NOMO-1 treated with DMSO at 0.1 percent for 48 hours (cell line): ENCODE results near the gene UNKL.
A peak's percentile ranks its signal among the peaks of the same experiment; 100 is the strongest.

ENCODE experiments used
- DNase-seq: peaks from one replicate; lab custom pipeline; 2025; ENCODE audit not compliant: unreplicated experiment; lab: John Stamatoyannopoulos, UW

The UNKL gene

DNA sequence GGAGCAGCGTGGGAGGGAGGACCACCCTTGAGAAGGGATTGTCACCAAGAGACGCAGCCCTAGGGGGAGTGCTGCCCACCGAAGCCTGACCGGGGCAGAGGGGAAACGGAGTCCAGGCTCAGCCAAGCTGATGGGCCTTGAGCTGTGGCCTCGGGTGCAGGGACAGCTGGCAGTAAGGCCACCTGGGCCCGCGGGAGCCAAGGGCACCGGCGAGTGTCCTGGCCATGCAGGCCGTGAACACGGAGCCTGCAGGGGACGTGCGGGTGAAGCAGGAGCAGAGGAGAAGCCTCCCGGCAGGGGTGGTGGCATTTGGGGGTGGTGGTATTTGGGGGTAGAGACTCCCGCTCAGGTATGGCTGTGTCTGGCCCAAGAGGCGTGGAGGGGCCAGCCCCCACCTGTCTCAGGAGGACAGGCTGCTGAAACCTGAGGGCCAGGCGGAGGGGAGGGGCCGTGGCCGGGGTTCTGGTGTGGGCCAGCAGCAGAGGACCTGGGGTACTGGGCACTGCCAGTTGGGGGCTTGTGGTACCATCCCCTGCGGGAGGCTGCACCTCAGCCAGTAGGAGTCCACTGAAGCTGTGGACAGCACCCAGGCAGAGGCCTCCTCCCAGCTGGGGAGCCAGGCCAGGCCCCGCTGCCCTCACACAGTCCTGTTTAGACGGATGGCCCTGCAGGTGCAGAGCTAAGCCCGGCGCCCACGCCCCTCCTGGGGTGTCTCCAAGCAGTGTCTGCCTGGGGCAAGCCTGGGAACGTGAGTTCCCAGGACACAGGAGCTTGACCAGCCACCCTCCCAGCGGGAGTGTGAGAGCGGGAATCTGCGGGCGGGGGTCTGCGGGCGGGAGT, 58.2 kb downstream of the UNKL start:
- no peak for DNase-seq

GRCh38 chr16:1355591-1355990, 58.9 kb downstream of the UNKL start:
- DNase-seq, result no peak

DNA sequence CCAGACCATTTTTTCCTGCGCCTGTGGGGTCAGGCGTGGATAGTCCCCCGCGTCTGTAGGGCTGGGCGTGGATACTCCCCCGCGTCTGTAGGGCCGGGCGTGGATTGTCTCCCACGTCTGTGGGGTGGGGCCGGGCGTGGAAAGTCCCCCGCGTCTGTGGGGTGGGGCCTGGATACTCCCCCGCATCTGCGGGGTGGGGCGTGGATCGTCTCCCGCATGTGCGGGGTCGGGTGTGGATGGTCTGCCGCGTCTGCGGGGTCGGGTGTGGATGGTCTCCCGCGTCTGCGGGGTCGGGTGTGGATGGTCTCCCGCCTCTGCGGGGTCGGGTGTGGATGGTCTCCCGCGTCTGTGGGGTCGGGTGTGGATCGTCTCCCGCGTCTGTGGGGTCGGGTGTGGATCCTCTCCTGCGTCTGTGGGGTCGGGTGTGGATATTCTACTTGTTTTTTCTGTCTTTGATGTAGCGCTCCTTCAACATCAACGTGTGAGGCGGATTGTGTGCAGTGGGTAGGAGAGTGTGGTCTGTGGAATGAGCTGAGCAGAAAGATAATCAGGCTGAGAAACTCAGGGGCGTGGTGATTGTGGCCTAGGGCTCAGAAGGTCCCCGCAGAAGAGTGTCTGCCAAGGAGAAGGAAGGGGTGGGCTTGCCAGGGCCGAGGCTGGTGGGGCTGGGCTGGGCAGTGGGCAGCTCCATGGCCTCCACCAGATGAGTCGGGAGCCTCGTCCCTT, 59.5 kb downstream of the UNKL start:
- DNase-seq, result no peak

DNA sequence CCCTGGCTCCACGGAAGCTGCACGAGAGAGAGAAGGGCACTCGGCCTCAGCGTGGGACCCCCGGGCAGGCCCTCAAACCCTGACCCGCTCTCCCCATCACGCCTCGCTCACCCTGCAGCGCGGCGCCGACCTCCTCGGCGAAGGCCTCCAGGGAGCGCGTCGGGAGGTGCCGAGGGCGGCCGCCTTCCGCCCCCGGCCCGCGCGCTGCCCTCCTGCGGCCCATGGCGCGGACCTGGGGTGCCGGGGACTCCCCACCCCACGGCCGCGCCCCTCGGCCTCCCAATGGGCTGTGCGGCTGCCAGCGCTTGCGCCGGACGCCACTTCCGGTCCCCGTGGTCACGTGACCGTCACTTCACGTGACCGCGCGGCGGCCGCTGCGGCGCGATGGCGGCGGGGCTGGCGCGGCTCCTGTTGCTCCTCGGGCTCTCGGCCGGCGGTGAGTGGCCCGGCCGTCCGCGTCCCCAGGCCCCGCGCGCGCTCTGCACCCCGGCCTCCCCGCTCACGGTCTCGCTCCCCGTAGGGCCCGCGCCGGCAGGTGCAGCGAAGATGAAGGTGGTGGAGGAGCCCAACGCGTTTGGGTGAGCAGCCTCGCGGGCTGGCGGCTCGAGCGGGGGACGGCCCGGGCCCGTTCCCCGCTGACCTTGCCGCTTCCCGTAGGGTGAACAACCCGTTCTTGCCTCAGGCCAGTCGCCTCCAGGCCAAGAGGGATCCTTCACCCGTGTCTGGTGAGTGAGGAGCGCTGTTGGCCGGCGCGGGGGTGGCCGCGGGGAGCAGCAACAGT, 62.7 kb downstream of the UNKL start, which contains the start of the genes GNPTG and TSR3:
Gene GNPTG (plus strand): TSS at position 350 of the 781 bp plus-strand sequence. CDS start 35 bp downstream, at position 385.
Gene TSR3 (minus strand): TSS at position 297 of the 781 bp plus-strand sequence. CDS start 74 bp downstream, at position 223.
- DNase-seq, result peak; percentile 56

- no peak for DNase-seq
Observed at GRCh38 chr16:1351215-1351581, 63.3 kb downstream of the UNKL start.

- no peak for DNase-seq
Observed at GRCh38 chr16:1350691-1351090, 63.8 kb downstream of the UNKL start.

DNA sequence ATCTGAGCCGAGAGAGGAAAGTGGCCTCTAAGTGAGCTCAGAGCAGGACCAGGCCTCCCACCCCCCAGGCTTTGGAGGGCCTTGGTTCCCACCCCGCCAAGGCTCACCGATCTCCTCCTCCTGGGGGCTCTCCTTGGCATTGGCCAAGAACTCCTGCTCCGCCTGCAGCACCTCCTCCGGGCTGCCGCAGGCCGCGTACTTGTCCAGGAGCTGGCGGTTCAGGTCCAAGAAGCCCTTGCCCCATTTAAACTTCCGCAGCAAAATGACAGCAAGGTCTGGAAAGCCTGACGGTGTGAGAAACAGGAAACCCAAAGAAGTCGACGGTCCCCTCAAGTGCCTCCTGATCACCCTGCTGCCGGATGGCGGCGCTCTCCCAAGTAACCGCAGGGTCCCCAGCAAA, 64.6 kb downstream of the UNKL start:
- DNase-seq, result no peak

- DNase-seq, result no peak
Observed at GRCh38 chr16:1349351-1349750, 65.2 kb downstream of the UNKL start.

DNA sequence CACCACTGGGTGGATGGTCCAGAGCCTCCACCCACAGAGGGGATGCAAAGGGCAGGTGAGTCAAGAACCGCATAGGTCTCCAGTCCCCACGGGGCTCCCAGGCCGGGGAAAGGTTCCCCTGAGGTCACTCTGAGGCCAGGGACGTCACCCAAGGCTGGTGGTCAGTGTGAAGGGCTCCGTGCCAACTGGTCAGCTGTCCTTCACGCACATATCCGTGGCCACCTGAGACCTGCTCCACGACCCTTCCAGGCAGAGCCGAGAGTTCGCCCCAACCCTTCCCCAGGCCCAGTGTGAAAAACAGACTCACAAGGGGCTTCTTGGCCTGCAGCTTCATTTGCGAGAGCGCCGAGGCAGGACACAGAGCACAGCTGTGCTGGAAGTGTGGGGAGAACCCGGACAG, 65.6 kb downstream of the UNKL start:
- no peak for DNase-seq

GRCh38 chr16:1348441-1348840, 66.1 kb downstream of the UNKL start:
- no peak for DNase-seq

DNA sequence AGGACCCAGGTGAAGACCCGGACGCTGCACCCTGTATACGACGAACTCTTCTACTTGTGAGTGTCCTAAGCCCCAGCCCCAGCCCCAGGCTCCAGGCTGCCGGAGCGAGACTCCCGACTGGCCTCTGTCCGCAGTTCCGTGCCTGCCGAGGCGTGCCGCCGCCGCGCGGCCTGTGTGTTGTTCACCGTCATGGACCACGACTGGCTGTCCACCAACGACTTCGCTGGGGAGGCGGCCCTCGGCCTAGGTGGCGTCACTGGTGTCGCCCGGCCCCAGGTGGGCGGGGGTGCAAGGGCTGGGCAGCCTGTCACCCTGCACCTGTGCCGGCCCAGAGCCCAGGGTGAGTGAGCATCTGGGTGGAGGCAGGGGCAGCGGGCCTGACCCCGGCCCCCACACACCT, 66.5 kb downstream of the UNKL start:
- DNase-seq, result no peak

- no peak for DNase-seq
Observed at GRCh38 chr16:1347286-1347855, 67.1 kb downstream of the UNKL start.

DNA sequence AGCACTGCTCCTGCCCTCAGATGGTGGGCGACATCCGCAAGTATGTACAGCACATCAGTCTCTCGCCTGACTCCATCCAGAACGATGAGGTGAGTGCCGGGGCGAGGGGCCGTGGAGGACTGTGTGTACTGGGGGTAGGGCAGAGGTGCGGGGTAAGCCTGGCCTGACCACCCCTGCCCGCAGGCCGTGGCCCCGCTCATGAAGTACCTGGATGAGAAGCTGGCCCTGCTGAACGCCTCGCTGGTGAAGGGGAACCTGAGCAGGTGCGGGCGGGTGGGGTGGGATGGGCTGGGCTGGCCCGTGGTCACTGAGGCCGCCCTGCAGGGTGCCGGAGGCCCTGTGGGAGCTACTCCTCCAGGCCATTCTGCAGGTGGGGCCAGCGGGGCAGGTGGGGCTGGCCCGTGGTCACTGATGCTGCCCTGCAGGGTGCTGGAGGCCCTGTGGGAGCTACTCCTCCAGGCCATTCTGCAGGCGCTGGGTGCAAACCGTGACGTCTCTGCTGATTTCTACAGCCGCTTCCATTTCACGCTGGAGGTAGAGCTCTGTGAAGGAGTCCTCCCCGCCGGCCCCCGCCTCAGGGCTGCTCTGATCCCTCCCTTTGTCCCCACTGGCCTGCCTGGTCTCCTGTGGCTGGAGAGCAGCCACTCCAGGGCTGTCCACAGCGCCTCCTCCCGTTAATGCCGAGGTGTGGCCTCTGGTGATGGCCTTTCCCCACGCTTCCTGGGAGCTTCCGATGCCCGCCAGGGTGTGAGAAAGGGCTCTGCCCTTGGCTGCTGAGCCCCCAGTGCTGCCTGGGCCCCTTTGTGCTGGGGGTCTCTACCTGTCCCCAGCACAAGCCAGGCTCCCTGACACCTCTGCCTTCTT, 67.8 kb downstream of the UNKL start:
- no peak for DNase-seq

- DNase-seq, result no peak
Observed at GRCh38 chr16:1345651-1346421, 68.7 kb downstream of the UNKL start.

DNA sequence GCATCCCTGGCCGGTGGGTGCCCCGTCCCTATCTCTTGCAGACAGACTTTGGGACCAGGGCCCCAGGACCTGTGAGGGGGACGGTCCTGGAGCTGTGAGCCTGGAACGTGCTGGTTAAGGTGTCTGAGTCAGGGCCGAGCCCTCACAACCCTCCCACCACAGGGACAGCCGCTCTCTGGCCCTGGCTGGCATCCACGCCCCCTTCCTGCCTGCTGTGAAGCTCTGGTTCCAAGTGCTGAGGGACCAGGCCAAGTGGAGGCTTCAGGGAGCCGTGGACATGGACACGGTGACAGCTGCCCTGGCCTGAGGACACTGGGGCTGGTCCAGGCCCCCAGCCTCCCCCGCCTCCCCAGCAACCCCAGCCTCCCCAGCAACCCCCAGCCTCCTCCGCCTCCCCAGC, 69.4 kb downstream of the UNKL start:
- no peak for DNase-seq

DNA sequence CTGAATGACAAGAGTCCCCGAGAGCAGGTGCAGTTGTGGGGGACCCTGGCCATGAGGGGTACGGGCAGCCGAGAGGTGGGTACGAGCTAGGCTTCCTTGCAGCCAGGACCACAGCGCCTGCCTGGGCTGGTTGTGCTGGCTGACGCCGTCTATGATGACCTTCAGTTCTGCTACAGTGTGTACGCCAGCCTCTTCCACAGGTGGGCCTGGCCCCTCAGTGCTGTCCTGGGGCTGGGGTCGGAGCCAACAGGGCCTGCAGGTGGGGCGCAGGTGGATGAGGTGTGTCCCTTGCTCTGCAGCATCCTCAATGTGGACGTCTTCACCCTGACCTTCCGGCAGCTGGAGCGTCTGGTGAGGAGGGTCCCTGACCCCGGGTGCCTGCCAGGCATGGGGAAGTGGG, 70.0 kb downstream of the UNKL start:
- no peak for DNase-seq

GRCh38 chr16:1343428-1344242, 70.9 kb downstream of the UNKL start:
- no peak for DNase-seq

DNA sequence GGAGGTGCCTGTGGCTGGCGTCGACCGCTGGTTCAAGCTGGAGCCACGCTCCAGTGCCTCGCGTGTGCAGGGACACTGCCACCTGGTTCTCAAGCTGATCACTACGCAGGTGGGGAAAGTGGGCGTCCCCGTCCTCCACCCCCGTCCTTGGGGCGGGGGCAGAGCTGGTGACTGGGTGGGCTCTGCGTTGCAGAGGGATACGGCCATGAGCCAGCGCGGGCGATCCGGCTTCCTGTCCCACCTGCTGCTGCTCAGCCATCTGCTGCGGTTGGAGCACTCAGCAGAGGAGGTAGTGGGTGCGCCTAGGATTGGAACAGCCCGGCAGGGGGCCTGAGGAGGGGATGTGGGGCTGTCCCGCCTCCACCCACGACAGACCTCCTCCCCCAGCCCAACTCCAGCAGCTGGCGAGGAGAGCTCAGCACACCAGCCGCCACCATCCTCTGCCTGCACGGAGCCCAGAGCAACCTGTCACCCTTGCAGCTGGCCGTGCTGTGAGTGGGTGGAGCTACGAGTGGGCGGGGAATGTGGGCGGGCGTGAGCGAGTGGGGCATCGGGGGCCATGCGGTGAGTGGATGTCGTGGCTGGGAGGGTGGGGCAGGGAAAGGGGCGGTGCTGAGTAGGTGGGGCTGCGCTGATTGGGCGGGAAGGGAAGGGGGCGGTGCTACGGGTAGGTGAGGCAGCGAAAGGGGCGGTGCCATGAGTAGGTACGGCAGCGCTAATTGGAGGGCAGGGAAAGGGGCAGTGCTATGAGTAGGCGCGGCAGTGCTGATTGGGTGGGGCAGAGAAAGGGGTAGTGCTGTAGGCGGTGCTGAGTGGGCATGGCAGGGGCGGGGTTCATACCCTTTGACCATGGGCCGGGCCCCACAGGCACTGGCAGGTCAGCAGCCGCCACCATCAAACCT, 71.7 kb downstream of the UNKL start:
- peak; percentile 99 for DNase-seq
